Measurements from ENCODE around the gene IFITM5.

IFITM5 gene

GRCh38 chr11:304915-305843, 5.9 kb upstream of the IFITM5 start:
- DNase-seq (ENCODE audit: low spot score), result peak; percentile 85
- in situ Hi-C loops (cut with MboI; ENCODE audit: low pct_unique_long_range_greater_than_20kb, low sequenced_read_pairs, unreplicated experiment), result loop anchor here (10.0 kb wide), 1 partner anchor 50 kb away; no protein-coding TSS in a partner anchor
- TF ChIP-seq CTCF (IDR thresholded peaks at IDR 0.05; ENCODE audit: extremely low read depth, insufficient read depth, missing control alignments), result peak; percentile 67

GRCh38 chr11:304061-304506, 4.8 kb upstream of the IFITM5 start:
- no peak for TF ChIP-seq CTCF (IDR thresholded peaks at IDR 0.05; ENCODE audit: extremely low read depth, insufficient read depth, missing control alignments)
- DNase-seq (ENCODE audit: low spot score), result no peak
- in situ Hi-C loops (cut with MboI; ENCODE audit: low pct_unique_long_range_greater_than_20kb, low sequenced_read_pairs, unreplicated experiment), result loop anchor here (10.0 kb wide), 1 partner anchor 51 kb away; no protein-coding TSS in a partner anchor

DNA sequence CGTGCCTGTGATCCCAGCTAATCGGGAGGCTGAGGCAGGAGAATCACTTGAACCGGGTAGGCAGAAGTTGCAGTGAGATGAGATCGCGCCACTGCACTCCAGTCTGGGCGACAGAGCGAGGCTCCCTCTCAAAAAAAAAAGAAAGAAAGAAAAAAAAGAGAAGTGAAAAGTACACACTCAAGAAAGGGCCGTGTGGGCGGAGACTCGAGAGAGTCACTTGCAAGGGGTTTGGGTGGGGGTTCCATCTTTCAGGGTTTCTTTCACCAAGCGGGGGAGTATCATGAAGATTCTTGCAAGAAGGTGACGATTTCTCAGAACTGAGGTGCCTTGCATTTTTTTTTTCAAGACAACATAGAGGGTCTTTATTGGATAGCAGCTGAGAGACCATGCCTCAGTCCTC, 4.0 kb upstream of the IFITM5 start:
- peak; percentile 80 for DNase-seq (ENCODE audit: low spot score)
- TF ChIP-seq CTCF (IDR thresholded peaks at IDR 0.05; ENCODE audit: extremely low read depth, insufficient read depth, missing control alignments), result no peak
- in situ Hi-C loops (cut with MboI; ENCODE audit: low pct_unique_long_range_greater_than_20kb, low sequenced_read_pairs, unreplicated experiment), result loop anchor here (10.0 kb wide), 1 partner anchor 51 kb away; no protein-coding TSS in a partner anchor

DNA sequence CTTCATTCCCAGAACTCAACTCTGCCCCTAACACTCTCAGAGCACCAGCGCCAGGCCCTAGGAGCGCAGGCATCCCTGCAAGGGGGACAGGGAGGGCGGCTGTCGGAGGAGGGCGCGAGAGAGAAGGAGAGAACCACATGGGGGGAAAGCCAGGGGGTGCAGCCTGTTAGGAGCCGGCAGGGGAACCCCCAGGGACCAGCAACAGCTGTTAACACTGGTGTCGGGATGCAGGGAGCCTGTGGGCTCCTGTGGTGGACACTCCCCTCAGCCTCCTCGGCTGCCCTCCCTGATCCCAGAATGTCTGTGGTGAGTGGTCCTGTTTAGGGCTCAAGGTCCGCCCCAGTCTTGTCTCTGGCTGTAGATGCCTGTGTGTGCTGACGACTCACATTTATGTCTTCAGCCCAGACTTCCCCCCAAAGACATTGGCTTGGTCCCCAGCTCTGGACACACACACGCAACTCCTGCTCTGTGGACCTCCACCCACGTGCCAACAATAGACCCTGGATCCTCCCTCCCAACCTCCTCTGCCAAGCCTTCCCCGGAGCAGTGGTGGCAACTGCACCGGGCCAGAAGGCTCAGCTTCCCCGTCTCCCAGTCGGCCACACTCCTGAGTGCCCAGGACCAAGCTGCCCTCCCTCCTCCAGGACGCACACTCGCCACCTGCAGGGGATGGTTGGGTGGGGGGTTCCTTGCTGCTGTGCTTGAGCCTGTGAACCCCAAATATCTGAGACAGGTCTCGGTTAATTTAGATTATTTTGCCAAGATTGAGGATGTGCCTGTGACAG, 817 bp upstream of the IFITM5 start:
- peak; percentile 19 for TF ChIP-seq CTCF (IDR thresholded peaks at IDR 0.05; ENCODE audit: extremely low read depth, insufficient read depth, missing control alignments)
- DNase-seq (ENCODE audit: low spot score), result no peak
- in situ Hi-C loops (cut with MboI; ENCODE audit: low pct_unique_long_range_greater_than_20kb, low sequenced_read_pairs, unreplicated experiment), result loop anchor here (10.0 kb wide), 1 partner anchor 55 kb away; no protein-coding TSS in a partner anchor

GRCh38 chr11:298406-299065, 790 bp downstream of the IFITM5 start:
- in situ Hi-C loops (cut with MboI; ENCODE audit: low pct_unique_long_range_greater_than_20kb, low sequenced_read_pairs, unreplicated experiment), result no loop called here
- DNase-seq (ENCODE audit: low spot score), result no peak
- no peak for TF ChIP-seq CTCF (IDR thresholded peaks at IDR 0.05; ENCODE audit: extremely low read depth, insufficient read depth, missing control alignments)

All from GM13977 (cell line).